Muscle layer of colon (tissue), 2 donors: Measurements from ENCODE around the gene ORC6.

Experiments used
- H3K27ac ChIP-seq: one replicate; pipeline ENCODE4 v1.7.0; 2013; ENCODE audit warnings: low read depth, mild to moderate bottlenecking, low read length, moderate library complexity
- H3K27me3 ChIP-seq, 2 donors: one replicate each; pipeline ENCODE4 v1.7.0; 2013; ENCODE audit warnings: low read length in 2 of 2, mild to moderate bottlenecking in 2 of 2; ENCODE audit not compliant: insufficient read depth in 2 of 2, control insufficient read depth in 1 of 2
- H3K36me3 ChIP-seq: one replicate; pipeline ENCODE4 v1.7.0; 2013; ENCODE audit warnings: mild to moderate bottlenecking, low read length; ENCODE audit not compliant: insufficient read depth
- H3K4me1 ChIP-seq: one replicate; pipeline ENCODE4 v1.7.0; 2013; ENCODE audit warnings: mild to moderate bottlenecking, low read length; ENCODE audit not compliant: insufficient read depth
- H3K4me3 ChIP-seq, 2 donors: one replicate each; pipeline ENCODE4 v1.7.0; 2013; ENCODE audit warnings: low read length in 2 of 2, low read depth in 1 of 2, mild to moderate bottlenecking in 1 of 2, moderate library complexity in 1 of 2
- H3K9ac ChIP-seq: one replicate; pipeline ENCODE4 v1.7.0; 2013; ENCODE audit warnings: low read length
- H3K9me3 ChIP-seq: one replicate; pipeline ENCODE4 v1.7.0; 2013; ENCODE audit warnings: mild to moderate bottlenecking, low read length
- donor health status: abdominal sarcoma.
- donor health status: Adenocarcinoma of cecum.

Gene ORC6

GRCh38 chr16:46737621-46738214, 48.3 kb downstream of the ORC6 start:
- H3K9me3 ChIP-seq, result no peaks in the 10 kb centered on the region
- no peaks in the 10 kb centered on the region for H3K36me3 ChIP-seq
- H3K27me3 ChIP-seq, result no peaks in the 10 kb centered on the region
- H3K27ac ChIP-seq, result no peak overlapping the region
- H3K9ac ChIP-seq, result no peak overlapping the region
- H3K4me1 ChIP-seq, result no peaks in the 10 kb centered on the region
- no peak overlapping the region for H3K4me3 ChIP-seq

DNA sequence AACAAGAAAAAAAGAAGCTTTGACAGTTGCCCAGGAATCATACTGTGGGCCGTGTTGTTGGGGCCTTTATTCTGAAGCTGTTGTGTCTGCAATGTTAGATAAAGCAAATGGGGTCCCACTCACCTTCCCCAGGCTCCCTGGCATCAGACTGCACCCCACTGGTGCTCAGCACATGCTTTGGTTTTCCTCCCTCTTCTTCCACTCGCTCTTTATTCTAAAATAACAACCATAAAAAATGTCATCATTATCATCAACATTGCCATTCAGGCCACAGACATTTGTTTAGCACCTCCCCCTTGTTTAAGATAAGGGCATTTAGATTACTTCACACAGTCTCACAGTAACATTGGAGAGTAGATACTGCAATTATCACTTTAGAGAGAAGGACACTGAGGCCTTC, 50.5 kb downstream of the ORC6 start:
- no peak overlapping the region for H3K9ac ChIP-seq
- H3K9me3 ChIP-seq, result no peaks in the 10 kb centered on the region
- H3K27ac ChIP-seq, result no peak overlapping the region
- no peaks in the 10 kb centered on the region for H3K36me3 ChIP-seq
- no peak overlapping the region for H3K4me3 ChIP-seq
- H3K4me1 ChIP-seq, result no peaks in the 10 kb centered on the region
- no peaks in the 10 kb centered on the region for H3K27me3 ChIP-seq

DNA sequence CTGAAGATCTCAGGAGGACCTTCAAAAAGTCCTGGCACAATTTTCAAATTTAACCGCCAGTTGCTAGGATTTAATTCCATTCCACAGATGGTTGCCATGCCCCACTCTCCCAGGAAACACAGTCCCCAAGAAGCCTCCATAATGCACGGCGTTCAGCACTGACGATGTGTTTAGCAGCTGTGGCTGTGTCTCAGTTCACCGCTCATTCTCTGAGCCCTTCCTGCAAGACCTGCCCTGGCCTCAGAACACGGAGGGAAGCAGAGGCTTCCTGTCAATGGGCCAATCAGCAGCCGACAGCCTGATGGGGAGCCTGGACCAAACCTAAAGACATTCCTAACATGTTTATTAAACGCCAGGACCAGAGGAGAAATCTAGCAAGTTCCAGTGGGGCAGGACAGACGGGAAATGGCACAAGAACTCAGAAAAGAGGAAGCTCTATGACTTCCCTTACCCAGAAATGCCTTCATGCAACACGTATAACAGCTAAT, 53.8 kb downstream of the ORC6 start:
- H3K9me3 ChIP-seq, result no peaks in the 10 kb centered on the region
- no peaks in the 10 kb centered on the region for H3K27me3 ChIP-seq
- no peaks in the 10 kb centered on the region for H3K36me3 ChIP-seq
- H3K4me1 ChIP-seq, result no peaks in the 10 kb centered on the region
- H3K4me3 ChIP-seq, result no peak overlapping the region
- H3K9ac ChIP-seq, result no peak overlapping the region
- no peak overlapping the region for H3K27ac ChIP-seq

- Histone ChIP-seq H3K27me3 (no peaks in the 10 kb centered on the region), H3K4me1 (no peaks in the 10 kb centered on the region), H3K36me3 (no peaks in the 10 kb centered on the region), H3K9me3 (no peaks in the 10 kb centered on the region), H3K27ac (no peak overlapping the region), H3K4me3 (no peak overlapping the region), H3K9ac (no peak overlapping the region)
These were observed 56.2 kb downstream of the ORC6 start for GRCh38 chr16:46745617-46746016.

GRCh38 chr16:46746821-46747776, 57.6 kb downstream of the ORC6 start:
- no peaks in the 10 kb centered on the region for H3K36me3 ChIP-seq
- no peak overlapping the region for H3K27ac ChIP-seq
- no peaks in the 10 kb centered on the region for H3K4me1 ChIP-seq

More at GRCh38 chr16:46746821-46747776, 57.6 kb downstream of the ORC6 start:
- no peaks in the 10 kb centered on the region for H3K9me3 ChIP-seq
- no peaks in the 10 kb centered on the region for H3K27me3 ChIP-seq
- H3K4me3 ChIP-seq, result no peak overlapping the region
- no peak overlapping the region for H3K9ac ChIP-seq
